ENCODE data around the gene KARS1.

Gene KARS1

DNA sequence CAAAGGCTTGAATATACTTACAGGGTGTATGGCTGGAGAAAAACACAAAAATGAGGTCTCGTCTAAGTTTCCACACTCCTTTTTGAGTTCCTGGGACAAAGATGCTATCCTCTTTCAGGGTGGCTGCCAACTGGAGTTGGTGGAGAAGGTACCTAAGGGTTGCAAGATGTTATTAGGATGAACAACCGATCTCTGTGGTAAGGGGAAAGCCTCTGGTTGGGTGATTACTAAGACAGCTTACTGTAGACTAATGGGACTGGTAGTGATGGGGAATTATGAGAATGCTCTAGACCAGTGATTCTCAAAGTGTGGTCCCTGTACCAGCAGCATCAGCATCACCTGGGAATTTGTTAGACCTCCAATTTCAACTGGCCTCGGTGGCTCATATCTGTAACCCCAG is 30.3 kb downstream of the KARS1 start:
- no peak overlapping the region for H3K27ac Mint-ChIP-seq
- peaks cover 70% of the 10 kb centered on the region for H3K36me3 Mint-ChIP-seq (ENCODE audit: low read depth)
- H3K9me3 Mint-ChIP-seq, result no peaks in the 10 kb centered on the region
- no peak overlapping the region for H3K4me3 Mint-ChIP-seq
- TF ChIP-seq, protein P1, sequence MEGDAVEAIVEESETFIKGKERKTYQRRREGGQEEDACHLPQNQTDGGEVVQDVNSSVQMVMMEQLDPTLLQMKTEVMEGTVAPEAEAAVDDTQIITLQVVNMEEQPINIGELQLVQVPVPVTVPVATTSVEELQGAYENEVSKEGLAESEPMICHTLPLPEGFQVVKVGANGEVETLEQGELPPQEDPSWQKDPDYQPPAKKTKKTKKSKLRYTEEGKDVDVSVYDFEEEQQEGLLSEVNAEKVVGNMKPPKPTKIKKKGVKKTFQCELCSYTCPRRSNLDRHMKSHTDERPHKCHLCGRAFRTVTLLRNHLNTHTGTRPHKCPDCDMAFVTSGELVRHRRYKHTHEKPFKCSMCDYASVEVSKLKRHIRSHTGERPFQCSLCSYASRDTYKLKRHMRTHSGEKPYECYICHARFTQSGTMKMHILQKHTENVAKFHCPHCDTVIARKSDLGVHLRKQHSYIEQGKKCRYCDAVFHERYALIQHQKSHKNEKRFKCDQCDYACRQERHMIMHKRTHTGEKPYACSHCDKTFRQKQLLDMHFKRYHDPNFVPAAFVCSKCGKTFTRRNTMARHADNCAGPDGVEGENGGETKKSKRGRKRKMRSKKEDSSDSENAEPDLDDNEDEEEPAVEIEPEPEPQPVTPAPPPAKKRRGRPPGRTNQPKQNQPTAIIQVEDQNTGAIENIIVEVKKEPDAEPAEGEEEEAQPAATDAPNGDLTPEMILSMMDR (IDR thresholded peaks at IDR 0.05; ENCODE audit: unreplicated experiment in 3 of 3), result no peak
- peaks cover 13% of the 10 kb centered on the region for H3K4me1 Mint-ChIP-seq
- H3K27me3 Mint-ChIP-seq (ENCODE audit: low read depth), result no peaks in the 10 kb centered on the region

DNA sequence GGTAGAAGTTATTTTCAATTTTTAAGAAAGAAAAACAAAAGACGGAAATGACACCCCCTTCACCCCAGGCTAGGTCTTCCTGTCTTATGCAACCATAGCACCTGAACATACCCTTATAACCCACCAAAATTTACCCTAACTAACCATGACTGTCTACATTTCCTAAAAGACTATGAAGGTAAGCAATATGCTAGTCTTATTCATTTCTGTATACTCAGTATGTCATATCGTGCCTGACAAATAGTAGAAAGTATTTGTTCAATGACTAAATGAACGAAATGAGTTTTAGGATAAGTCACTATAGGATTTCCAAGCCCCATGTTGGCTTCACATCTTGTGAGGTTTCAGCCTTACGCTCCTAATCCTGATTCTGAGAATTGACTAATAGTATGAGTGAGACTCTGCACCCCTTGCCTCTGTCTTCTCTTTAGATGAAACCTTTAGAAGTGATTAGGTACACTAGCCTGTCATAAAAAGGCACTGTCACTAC is 30.9 kb downstream of the KARS1 start:
- TF ChIP-seq, protein P1 (IDR thresholded peaks at IDR 0.05; ENCODE audit: unreplicated experiment in 3 of 3), result no peak
- Mint-ChIP-seq H3K4me3 (no peak overlapping the region), H3K9me3 (no peaks in the 10 kb centered on the region), H3K4me1 (peaks cover 10% of the 10 kb centered on the region), H3K27me3 (ENCODE audit: low read depth) (no peaks in the 10 kb centered on the region), H3K36me3 (ENCODE audit: low read depth) (peaks cover 72% of the 10 kb centered on the region), H3K27ac (no peak overlapping the region)

DNA sequence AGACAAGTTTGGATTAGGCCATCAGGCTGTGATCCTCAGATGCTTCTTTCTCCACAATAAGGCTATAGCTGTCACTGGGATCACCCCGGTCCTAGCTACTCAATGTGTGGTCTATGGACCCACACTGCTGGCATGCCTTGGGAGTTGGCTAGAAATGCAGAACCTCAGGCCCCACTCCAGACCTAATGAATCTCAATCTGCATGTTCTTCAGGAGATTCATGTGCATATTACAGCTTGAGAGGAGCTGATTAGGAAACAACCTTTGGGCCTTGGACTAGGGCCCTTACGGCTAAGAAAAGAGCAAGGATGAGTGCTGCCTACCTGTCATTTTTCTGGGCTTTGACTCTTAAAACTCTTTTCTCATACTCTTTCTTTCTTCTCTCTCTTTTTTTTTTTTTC is 31.8 kb downstream of the KARS1 start:
- peaks cover under 1% of the 10 kb centered on the region for H3K4me1 Mint-ChIP-seq
- H3K36me3 Mint-ChIP-seq (ENCODE audit: low read depth), result peaks cover 68% of the 10 kb centered on the region
- TF ChIP-seq, protein P1 (IDR thresholded peaks at IDR 0.05; ENCODE audit: unreplicated experiment in 3 of 3), result no peak
- no peaks in the 10 kb centered on the region for H3K9me3 Mint-ChIP-seq
- H3K4me3 Mint-ChIP-seq, result no peak overlapping the region
- H3K27ac Mint-ChIP-seq, result no peak overlapping the region
- H3K27me3 Mint-ChIP-seq (ENCODE audit: low read depth), result no peaks in the 10 kb centered on the region

DNA sequence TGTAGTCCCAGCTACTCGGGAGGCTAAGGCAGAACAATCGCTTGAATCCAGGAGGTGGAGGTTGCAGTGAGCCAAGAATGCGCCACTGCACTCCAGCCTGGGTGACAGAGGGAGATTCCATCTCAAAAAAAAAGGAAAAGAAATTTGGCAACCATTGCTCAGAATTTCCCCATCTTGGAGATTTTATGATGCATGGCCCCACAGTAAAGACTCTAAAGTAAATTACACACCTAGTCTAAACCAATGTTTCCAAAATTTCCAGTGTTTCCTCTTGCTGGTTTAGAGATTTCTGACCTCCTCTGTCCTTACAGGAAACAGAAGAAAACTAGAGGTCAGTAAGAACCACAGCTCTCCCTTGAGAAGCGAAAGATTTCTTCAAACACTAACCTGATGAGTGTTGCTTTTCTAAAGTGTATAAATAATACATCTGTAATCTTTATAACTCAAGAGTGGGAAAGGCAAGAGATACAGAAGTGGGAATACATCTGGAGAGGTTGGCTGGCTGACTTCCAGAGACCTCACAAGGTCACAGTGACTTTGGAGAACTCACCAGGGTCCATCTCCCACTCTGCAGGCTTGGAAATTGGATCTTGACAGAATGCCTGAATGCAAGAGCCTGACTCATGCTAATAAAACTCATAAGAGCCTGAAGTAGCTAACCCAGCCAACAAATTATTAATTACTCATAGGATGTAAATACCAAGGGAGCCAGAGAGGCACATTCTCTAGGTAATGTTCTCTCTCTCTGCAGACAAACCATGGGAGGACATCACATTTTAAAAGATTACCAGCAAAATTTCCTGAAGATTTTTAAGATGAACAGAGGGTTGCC is 33.2 kb downstream of the KARS1 start:
- Mint-ChIP-seq H3K9me3 (no peaks in the 10 kb centered on the region), H3K27me3 (ENCODE audit: low read depth) (no peaks in the 10 kb centered on the region), H3K4me3 (no peak overlapping the region), H3K27ac (no peak overlapping the region), H3K4me1 (no peaks in the 10 kb centered on the region), H3K36me3 (ENCODE audit: low read depth) (peaks cover 68% of the 10 kb centered on the region)
- TF ChIP-seq, protein P1 (IDR thresholded peaks at IDR 0.05; ENCODE audit: unreplicated experiment in 3 of 3), result no peak

DNA sequence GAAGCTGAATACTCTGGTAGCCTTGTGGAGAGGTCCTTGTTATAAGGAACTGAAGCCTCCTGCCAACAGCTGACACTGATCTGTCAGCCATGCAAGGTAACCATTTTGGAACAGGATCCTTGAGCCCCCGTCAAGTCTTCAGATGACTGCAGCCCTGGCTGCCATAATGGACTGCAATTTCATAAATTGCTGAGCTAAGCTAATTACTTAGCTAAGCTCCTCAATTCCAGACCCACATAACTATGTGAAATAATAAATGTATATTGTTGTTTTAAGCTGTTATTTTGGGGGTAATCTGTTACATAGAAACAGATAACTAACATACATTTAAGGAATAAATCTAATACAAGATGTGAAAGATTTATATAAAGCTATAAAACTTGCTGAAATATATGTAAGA is 41.0 kb downstream of the KARS1 start:
- Mint-ChIP-seq H3K4me1 (no peaks in the 10 kb centered on the region), H3K27me3 (ENCODE audit: low read depth) (no peaks in the 10 kb centered on the region), H3K36me3 (ENCODE audit: low read depth) (peaks cover 71% of the 10 kb centered on the region), H3K9me3 (no peaks in the 10 kb centered on the region), H3K4me3 (no peak overlapping the region), H3K27ac (no peak overlapping the region)
- TF ChIP-seq, protein P1 (IDR thresholded peaks at IDR 0.05; ENCODE audit: unreplicated experiment in 3 of 3), result no peak

DNA sequence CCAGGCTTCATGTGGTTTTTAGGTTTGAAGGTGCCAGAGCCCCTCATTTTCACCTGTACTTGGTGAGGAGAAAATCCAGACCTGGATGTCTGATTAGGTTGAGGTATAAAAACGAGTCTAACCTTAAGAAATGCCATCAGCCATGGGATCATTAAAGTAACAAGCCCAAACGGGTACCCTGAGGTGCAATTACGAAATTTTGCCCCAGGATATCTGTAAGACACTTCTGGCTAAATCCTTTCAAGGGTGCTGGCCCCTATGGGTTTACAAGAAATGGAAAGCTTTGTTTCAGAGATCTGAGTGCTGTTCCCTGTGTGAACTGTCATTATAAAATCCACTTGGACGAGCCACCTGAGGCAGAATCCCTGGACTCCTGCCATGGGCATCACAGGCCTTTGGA is 44.2 kb downstream of the KARS1 start:
- no peak overlapping the region for H3K27ac Mint-ChIP-seq
- no peak overlapping the region for H3K4me3 Mint-ChIP-seq
- TF ChIP-seq, protein P1 (IDR thresholded peaks at IDR 0.05; ENCODE audit: unreplicated experiment in 3 of 3), result no peak
- H3K4me1 Mint-ChIP-seq, result no peaks in the 10 kb centered on the region
- no peaks in the 10 kb centered on the region for H3K27me3 Mint-ChIP-seq (ENCODE audit: low read depth)
- H3K36me3 Mint-ChIP-seq (ENCODE audit: low read depth), result peaks cover 77% of the 10 kb centered on the region
- H3K9me3 Mint-ChIP-seq, result no peaks in the 10 kb centered on the region
